ENCODE results near the gene GAD1.

The GAD1 gene

GRCh38 chr2:170846314-170846713 is 29.6 kb downstream of the GAD1 start:
- no peak for DNase-seq

GRCh38 chr2:170847716-170848115 is 31.0 kb downstream of the GAD1 start:
- DNase-seq = no peak

GRCh38 chr2:170848587-170848986 is 31.9 kb downstream of the GAD1 start:
- no peak for DNase-seq

- DNase-seq = no peak
Observed at GRCh38 chr2:170850251-170850650, 33.6 kb downstream of the GAD1 start.

GRCh38 chr2:170851635-170852034 is 34.9 kb downstream of the GAD1 start:
- DNase-seq = no peak

- no peak for DNase-seq
Observed at GRCh38 chr2:170856066-170856465, 39.4 kb downstream of the GAD1 start.

GRCh38 chr2:170862286-170862902 is 45.7 kb downstream of the GAD1 start:
- DNase-seq = no peak

GRCh38 chr2:170863087-170863486 is 46.4 kb downstream of the GAD1 start:
- no peak for DNase-seq

- no peak for DNase-seq
Observed at GRCh38 chr2:170869036-170869435, 52.3 kb downstream of the GAD1 start.

- DNase-seq = no peak
Observed at GRCh38 chr2:170869461-170869860, 52.8 kb downstream of the GAD1 start.

GRCh38 chr2:170873035-170873692 is 56.5 kb downstream of the GAD1 start:
- DNase-seq = peak; percentile 58 to 67

- no peak for DNase-seq
Observed at GRCh38 chr2:170878066-170878465, 61.4 kb downstream of the GAD1 start.

- DNase-seq = peak in 1 of 2 experiments; percentile 5
Observed at GRCh38 chr2:170878505-170878904, 61.8 kb downstream of the GAD1 start.

GRCh38 chr2:170881840-170882239 is 65.2 kb downstream of the GAD1 start:
- DNase-seq = no peak

- DNase-seq = no peak
Observed at GRCh38 chr2:170882758-170883157, 66.1 kb downstream of the GAD1 start.

GRCh38 chr2:170883683-170884082 is 67.0 kb downstream of the GAD1 start:
- no peak for DNase-seq

GRCh38 chr2:170885130-170885791 is 68.6 kb downstream of the GAD1 start:
- DNase-seq = no peak

GRCh38 chr2:170886386-170886785 is 69.7 kb downstream of the GAD1 start:
- no peak for DNase-seq

- no peak for DNase-seq
Observed at GRCh38 chr2:170887496-170887895, 70.8 kb downstream of the GAD1 start.

- no peak for DNase-seq
Observed at GRCh38 chr2:170887896-170888295, 71.2 kb downstream of the GAD1 start.

GRCh38 chr2:170891893-170892292 is 75.2 kb downstream of the GAD1 start:
- no peak for DNase-seq

- DNase-seq = no peak
Observed at GRCh38 chr2:170892391-170892951, 75.8 kb downstream of the GAD1 start.

GRCh38 chr2:170895023-170895757 is 78.5 kb downstream of the GAD1 start:
- DNase-seq = no peak

Data from AML-193 (cell line).